ENCODE measurements around the gene INPP5J.
A peak's percentile ranks its signal among the peaks of the same experiment; 100 is the strongest.
"Not testable (repeated sequence)": the region's sequence is repeated elsewhere in the genome, so short reads cannot be mapped to it uniquely, and the experiment has no call there.

The INPP5J gene

GRCh38 chr22:31100762-31101525, 21.8 kb upstream of the INPP5J start:
- DNase-seq (ENCODE audit: low read depth) = no peak

DNA sequence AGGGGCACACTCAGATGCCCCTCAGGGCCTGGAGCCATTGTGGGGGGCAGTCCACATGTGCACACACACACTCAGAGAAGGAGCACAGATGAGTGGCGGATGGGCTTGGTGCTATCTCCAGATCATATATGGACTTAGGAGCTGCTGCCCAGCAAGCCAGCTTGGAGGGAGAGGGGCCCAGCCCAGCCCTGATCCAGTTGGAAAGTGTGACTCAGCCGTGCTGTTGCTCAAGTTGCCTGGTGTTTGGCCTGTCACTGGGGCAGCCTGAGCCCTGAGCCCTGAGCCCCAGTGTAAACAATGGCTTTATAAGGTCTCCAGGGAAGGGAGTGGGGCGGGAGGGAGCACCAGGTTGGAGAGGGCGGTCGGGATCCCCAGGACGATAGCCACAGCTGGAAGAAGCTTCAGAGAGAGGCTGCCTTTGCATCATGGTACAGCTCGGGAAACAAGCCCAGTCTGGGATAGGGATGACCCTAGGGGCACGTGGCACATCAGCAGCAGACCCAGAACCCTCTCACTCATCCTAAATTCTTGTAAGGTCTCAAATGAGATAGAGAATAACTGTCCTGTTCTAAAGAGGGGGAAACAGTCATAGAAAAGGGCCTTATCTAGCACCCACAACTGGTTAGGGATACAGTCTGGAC, 20.2 kb upstream of the INPP5J start:
- no peak for DNase-seq (ENCODE audit: low read depth)

DNA sequence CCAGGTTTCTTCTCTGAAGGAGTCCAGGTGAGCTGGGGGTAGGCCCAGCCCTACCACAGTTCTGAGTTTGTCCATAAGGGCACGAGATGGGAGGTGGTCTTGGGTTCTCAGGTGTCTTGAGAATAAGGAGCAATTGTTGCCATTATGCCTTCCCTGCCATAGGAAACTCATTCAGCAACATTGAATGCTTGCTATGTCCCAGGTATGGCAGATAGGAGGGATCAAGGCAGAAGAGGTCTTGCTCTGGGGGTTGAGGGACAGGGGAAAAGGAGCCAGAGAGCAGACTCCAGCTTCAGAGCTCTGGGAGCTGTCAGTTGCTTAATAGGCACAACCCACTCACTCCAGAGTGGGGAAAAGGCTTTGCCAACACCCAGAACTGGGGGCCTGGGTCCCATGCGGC, 19.7 kb upstream of the INPP5J start:
- DNase-seq (ENCODE audit: low read depth) = no peak

GRCh38 chr22:31103899-31104694, 18.7 kb upstream of the INPP5J start:
- no peak for DNase-seq (ENCODE audit: low read depth)

- no peak for DNase-seq (ENCODE audit: low read depth)
Observed at GRCh38 chr22:31104869-31105268, 17.9 kb upstream of the INPP5J start.

DNA sequence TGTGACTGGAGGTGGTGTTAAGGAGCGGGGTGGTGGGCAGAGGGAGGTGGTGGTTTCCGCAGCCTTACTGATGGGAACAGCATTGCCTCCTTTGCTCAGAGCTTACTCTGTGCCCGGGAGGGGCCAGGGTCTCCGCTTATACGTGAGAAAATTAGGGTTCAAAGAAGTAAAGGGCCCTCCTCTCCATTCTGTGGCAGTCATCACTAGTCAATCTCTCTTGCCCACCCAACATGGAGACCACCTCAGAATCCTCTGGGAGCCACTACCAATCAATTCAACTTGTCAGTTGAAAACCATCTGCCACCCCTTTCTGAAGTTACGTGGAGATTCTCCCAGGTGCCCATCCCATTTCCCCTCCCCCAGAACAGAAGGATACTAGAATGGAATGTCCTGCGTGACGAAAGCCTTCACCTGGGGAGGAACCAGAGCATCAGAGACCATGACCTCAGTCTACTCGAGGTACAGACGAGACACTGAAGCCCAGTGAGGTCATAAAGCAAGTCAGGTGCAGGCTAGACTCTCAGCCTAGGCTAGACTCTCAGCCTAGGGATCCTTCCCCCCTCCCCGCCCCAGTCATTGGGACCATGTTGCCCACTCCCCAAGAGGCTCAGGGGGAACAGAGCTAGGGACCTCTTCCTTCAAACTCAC, 17.4 kb upstream of the INPP5J start:
- DNase-seq (ENCODE audit: low read depth) = no peak

GRCh38 chr22:31106001-31106571, 16.7 kb upstream of the INPP5J start:
- no peak for DNase-seq (ENCODE audit: low read depth)

GRCh38 chr22:31106731-31107177, 16.0 kb upstream of the INPP5J start:
- DNase-seq (ENCODE audit: low read depth) = no peak

- peak; percentile 81 for DNase-seq (ENCODE audit: low read depth)
Observed at GRCh38 chr22:31107178-31107893, 15.4 kb upstream of the INPP5J start, which contains the start of gene SELENOM. TSS of gene SELENOM (minus strand) at chr22:31107568. CDS start at chr22:31107505, 63 bp downstream.

- no peak for DNase-seq (ENCODE audit: low read depth)
Observed at GRCh38 chr22:31107894-31108218, 14.9 kb upstream of the INPP5J start.

- not testable (repeated sequence) for DNase-seq (ENCODE audit: low read depth)
Observed at GRCh38 chr22:31112547-31113091, 10.1 kb upstream of the INPP5J start.

DNA sequence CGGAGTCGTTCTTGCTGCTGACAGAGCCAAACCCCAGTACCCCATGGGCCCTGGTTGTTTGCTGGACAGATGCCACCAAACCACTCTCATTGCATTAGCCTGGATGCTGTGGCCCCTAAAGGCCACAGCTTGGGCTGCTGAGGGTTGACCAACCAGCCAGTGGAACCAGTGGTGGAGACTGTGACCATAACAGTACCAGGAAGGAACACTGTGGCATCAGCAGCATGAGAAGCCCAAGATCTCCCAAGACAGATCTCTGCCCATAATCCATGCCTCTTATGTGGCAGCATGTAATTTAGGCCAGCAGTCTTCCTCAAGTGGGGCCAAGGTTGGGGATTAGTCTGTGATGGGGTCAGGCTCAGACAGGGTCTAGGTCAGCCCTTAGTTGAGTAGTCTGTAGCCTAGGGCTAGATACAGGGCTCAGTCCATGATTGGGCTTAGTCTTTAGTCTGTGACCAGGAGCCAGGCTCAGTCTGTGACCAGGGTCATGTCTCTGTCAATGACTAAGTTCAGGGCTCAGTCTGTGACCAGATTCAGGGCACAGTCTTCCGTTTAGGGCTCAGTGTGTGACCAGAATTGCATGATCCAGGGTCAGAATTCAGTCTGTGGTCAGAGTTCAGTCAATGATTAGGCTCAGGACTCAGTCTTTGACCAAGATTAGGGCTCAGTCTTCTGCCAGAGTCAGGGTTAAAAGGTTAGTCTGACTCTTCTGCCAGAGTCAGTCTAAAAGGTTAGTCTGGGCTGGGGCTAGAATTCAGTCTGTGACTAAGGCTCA, 4.5 kb upstream of the INPP5J start:
- no peak for DNase-seq (ENCODE audit: low read depth)

DNA sequence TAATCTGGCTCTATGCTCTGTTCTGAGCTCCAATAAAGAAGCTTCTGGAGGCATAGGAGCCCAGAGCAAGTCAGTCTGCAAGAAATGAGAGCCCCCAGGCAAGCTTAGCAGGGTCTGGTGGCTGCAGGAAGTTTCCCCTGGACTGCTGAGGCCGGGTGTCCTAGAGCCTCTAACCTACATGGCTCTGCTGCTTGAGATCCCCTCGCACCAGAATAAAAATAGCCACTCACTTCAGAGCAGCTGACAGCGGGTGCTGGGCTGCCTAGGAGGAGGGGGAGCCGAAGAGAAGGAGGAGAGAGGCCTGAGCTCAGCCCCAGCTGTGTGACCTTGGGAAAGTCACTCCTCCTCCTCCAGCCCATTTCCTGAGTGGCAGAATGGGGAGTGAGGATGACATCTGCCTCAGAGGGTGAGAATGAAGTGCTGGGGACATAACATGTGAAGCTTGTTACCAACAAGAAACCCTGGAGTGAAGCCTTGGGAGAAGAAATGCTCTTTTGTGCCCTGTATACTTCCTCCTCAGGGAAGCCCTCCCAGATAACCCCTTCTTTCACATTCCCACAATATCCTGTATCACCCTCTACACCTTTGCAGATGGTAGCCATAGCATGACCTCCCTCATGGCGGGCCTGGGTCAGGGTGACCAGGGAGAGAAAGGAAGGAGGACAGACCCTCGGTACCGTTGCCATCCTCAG, 3.6 kb upstream of the INPP5J start:
- no peak for DNase-seq (ENCODE audit: low read depth)

DNA sequence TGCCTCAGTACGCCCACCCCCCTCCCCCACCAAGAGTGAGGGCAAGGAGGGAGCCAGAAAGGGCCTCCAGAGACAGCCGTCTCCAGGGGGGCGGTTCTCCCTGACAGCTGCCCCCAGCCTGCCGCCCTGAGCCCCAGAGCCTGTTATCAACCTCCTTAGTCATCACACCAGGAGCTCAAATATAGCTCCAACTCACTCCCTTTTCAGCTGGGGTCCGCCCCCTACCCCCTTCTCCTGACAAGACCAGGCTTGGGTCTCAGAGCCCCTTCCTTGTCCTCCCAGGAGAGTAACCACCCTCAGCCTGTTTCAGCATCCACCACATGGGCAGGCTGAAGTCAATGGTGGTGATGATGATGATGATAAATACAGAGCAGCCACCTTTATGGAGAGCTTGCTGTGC, 2.5 kb upstream of the INPP5J start:
- DNase-seq (ENCODE audit: low read depth) = no peak

DNA sequence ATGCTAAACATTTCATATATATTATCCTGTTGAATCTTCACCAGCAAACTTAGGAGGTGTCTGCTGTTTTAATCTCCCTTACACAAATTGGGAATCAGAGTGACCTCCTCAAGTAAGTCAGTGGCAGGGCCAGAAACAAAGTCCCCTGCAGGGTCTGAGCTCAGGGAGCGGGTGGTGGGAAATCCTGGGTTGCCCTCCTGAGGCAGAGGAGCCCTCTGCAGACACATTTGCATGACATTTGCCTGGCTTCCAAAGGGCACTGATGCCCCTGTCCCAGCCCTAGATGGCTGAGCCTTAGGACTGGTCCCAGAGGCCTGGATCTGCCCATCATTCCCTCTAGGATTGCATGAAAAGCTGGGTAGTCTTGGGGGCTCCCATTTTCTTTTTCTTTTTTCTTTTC, 2.1 kb upstream of the INPP5J start:
- no peak for DNase-seq (ENCODE audit: low read depth)

- no peak for DNase-seq (ENCODE audit: low read depth)
Observed at GRCh38 chr22:31121403-31121802, 1.4 kb upstream of the INPP5J start.

- no peak for DNase-seq (ENCODE audit: low read depth)
Observed at GRCh38 chr22:31122196-31122531, 602 bp upstream of the INPP5J start.

GRCh38 chr22:31123292-31123602, 481 bp downstream of the INPP5J start:
- no peak for DNase-seq (ENCODE audit: low read depth)

DNA sequence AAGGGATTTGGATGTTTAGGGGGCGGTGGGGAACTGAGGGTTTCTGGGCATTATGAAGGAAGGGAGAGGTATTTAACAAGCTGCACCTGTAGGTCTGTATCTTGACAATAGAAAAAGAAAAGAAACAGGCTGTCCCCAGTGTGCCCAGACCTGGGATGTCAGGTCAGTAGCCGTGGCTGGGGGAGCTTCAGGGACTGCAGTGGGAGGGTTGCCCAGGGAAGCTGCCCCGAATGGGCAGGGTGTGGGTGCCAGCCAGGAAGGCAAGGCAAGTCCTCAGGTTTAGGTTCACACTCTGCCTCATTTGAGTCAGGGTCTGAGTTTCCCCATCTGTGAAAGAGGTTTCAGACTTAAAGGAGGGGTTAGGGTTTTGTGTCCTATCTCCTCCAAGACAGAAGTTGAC, 1.5 kb downstream of the INPP5J start:
- no peak for DNase-seq (ENCODE audit: low read depth)

Measured in activated T-helper 1 cell treated with Interleukin-2 at 50 U/mL for 16 hours (primary cell).